Measurements from ENCODE around the gene TMEM183A. TPM values are rescaled to one million over a fixed set of nuclear protein-coding genes. Genes with fewer than 3 reads are reported as not detected.

TMEM183A gene
- total and polyA plus RNA-seq, 10 of the 15 experiments (the other 5 are each of a cell fraction or from before 2014, with no cell fraction given): 12.3 to 103 (median 66.3) TPM

DNA sequence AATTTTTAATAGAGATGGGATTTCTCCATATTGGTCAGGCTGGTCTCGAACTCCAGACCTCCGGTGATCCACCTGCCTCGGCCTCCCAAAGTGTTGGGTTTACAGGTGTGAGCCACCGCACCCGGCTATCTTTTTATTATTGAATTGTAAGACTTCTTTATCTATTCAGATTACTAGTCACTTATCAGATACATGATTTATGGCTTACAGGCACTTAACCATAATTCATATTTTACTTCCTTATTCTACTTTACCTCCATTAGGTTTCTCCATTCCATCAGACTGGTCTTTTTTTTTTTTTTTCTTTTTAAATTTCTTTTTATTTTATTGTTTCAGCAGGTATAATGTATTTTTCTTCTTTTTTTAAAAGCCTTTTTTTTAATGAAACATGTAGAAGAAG is 4.4 kb downstream of the TMEM183A start:
- no peak overlapping the region for H3K4me3 ChIP-seq
- peaks cover 33% of the 10 kb centered on the region for H3K79me2 ChIP-seq (ENCODE audit: control insufficient read depth, insufficient read depth, low read length)
- 95% methylated on average over 5 of the region's 5 CpGs for WGBS (ENCODE audit: insufficient coverage, insufficient replicate concordance, low lambda C conversion rate, missing lambda C conversion rate)
- ChIA-PET RAD21 (ENCODE audit: unreplicated experiment) (no interaction called here), POLR2A (interaction anchor here (0.6 kb wide), 1 partner anchor 9 kb away, joined by 3 read pairs; no protein-coding TSS in a partner anchor), CTCF (no interaction called here), SMC1A (ENCODE audit: uncharacterized antibody, unreplicated experiment) (no interaction called here)
- no peak overlapping the region for H3K4me2 ChIP-seq (ENCODE audit: control insufficient read depth, insufficient read depth)
- H3K9me3 ChIP-seq (replicated peaks; ENCODE audit: control insufficient read depth, insufficient read depth, low read length): no peaks in the 10 kb centered on the region
- no peak for ATAC-seq
- DNase-seq (ENCODE audit: low read depth, low spot score): no peak
- no peak overlapping the region for H3K9ac ChIP-seq (ENCODE audit: control insufficient read depth, insufficient read depth, low read length)
- intact Hi-C loops (cut with micrococcal nuclease; ENCODE audit: unreplicated experiment): no loop called here
- FAIRE-seq: no peak
- H3K36me3 ChIP-seq (ENCODE audit: control insufficient read depth in 2 of 2, insufficient read depth in 2 of 2, low read length in 1 of 2): peaks cover 4 to 29% of the 10 kb centered on the region in 2 experiments; a peak in 3 of 4 replicates
- no TSS peak for BruUV-seq (replicated peaks)
- no peak overlapping the region for H2AFZ ChIP-seq (ENCODE audit: control insufficient read depth, low read depth, low read length)
- H3K27me3 ChIP-seq (replicated peaks in 1 of 2; ENCODE audit: control insufficient read depth in 2 of 2, insufficient read depth in 2 of 2, low read length in 1 of 2): no peaks in the 10 kb centered on the region
- H3K4me1 ChIP-seq (ENCODE audit: control insufficient read depth, insufficient read depth, low read length): no peaks in the 10 kb centered on the region
- no peak for TF ChIP-seq NFYA (IDR thresholded peaks at IDR 0.05; ENCODE audit: borderline replicate concordance, low read depth, low read length)
- no peak for TF ChIP-seq ZNF384 (IDR thresholded peaks at IDR 0.05; ENCODE audit: borderline replicate concordance, low read depth, low read length)
- no peak for TF ChIP-seq CHD2 (IDR thresholded peaks at IDR 0.05; ENCODE audit: borderline replicate concordance, low read depth, low read length)
- no peaks in the 10 kb centered on the region for H4K20me1 ChIP-seq (ENCODE audit: control insufficient read depth, insufficient read depth)
- in situ Hi-C loops (cut with MboI): no loop called here
- no peak overlapping the region for H3K27ac ChIP-seq (ENCODE audit: control insufficient read depth, insufficient read depth)

DNA sequence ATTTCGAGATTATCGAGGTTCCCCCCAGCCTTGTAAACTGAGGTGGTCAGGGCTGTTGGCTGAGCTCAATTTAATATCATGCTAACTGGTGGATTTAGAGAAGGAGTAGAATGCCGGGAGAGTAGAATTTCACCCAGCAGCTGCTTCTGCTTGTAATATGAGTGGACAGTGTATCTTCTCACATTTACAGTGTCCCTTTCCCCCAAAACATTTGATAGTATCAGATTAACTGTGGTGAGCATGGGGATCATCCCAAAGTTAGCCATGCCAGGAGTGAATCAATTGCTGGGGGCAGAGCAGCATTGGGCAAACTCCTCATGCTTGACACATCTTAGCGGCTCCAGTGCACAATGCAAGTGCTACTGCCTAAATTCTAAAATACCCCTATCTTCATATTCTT is 9.9 kb downstream of the TMEM183A start:
- intact Hi-C loops (cut with micrococcal nuclease; ENCODE audit: unreplicated experiment) (no loop called here), in situ Hi-C loops (cut with MboI) (no loop called here)
- no peak overlapping the region for H3K9ac ChIP-seq (ENCODE audit: control insufficient read depth, insufficient read depth, low read length)
- BruUV-seq (replicated peaks): no TSS peak
- no peak overlapping the region for H3K4me2 ChIP-seq (ENCODE audit: control insufficient read depth, insufficient read depth)
- H3K4me1 ChIP-seq (ENCODE audit: control insufficient read depth, insufficient read depth, low read length): no peaks in the 10 kb centered on the region
- no peak for FAIRE-seq
- DNase-seq (ENCODE audit: low read depth, low spot score): no peak
- POLR2A ChIA-PET: no interaction called here
- ATAC-seq: no peak
- WGBS (ENCODE audit: insufficient coverage, insufficient replicate concordance, low lambda C conversion rate, missing lambda C conversion rate): 98% methylated on average over 4 of the region's 4 CpGs
- no peak overlapping the region for H3K27ac ChIP-seq (ENCODE audit: control insufficient read depth, insufficient read depth)
- no peaks in the 10 kb centered on the region for H4K20me1 ChIP-seq (ENCODE audit: control insufficient read depth, insufficient read depth)
- peaks cover 4% of the 10 kb centered on the region for H3K79me2 ChIP-seq (ENCODE audit: control insufficient read depth, insufficient read depth, low read length)
- no peak overlapping the region for H2AFZ ChIP-seq (ENCODE audit: control insufficient read depth, low read depth, low read length)
- peaks cover 17 to 55% of the 10 kb centered on the region in 2 experiments for H3K36me3 ChIP-seq (ENCODE audit: control insufficient read depth in 2 of 2, insufficient read depth in 2 of 2, low read length in 1 of 2)
- RAD21 ChIA-PET (ENCODE audit: unreplicated experiment): no interaction called here
- SMC1A ChIA-PET (ENCODE audit: uncharacterized antibody, unreplicated experiment): interaction anchor here (0.9 kb wide), 1 partner anchor 10 kb away, joined by 3 read pairs; the partner anchor contains the start of gene TMEM183A
- no peaks in the 10 kb centered on the region for H3K27me3 ChIP-seq (replicated peaks in 1 of 2; ENCODE audit: control insufficient read depth in 2 of 2, insufficient read depth in 2 of 2, low read length in 1 of 2)
- H3K4me3 ChIP-seq: no peak overlapping the region
- CTCF ChIA-PET: interaction anchor here (1.3 to 1.6 kb wide), 2 partner anchors 156 to 198 kb away, joined by 3 read pairs; no protein-coding TSS in a partner anchor
- no peaks in the 10 kb centered on the region for H3K9me3 ChIP-seq (replicated peaks; ENCODE audit: control insufficient read depth, insufficient read depth, low read length)
- TF ChIP-seq SIX5 (IDR thresholded peaks at IDR 0.05; ENCODE audit: low read depth, low read length, severe bottlenecking) (no peak), RUNX3 (IDR thresholded peaks at IDR 0.05; ENCODE audit: low read length) (no peak), BCL11A (IDR thresholded peaks at IDR 0.05; ENCODE audit: low read depth, low read length) (no peak), NRF1 (conservative IDR thresholded peaks at IDR 0.05; ENCODE audit: low read depth, low read length) (no peak), BRCA1 (IDR thresholded peaks at IDR 0.05; ENCODE audit: low read depth, low read length) (no peak), SRF (IDR thresholded peaks at IDR 0.05; ENCODE audit: low read depth in 2 of 2, low read length in 2 of 2) (no peak), CBX3 (IDR thresholded peaks at IDR 0.05; ENCODE audit: borderline replicate concordance, low read depth) (no peak), RELA (IDR thresholded peaks at IDR 0.05; ENCODE audit: borderline replicate concordance, partially characterized antibody) (no peak), NFYB (IDR thresholded peaks at IDR 0.05; ENCODE audit: insufficient read depth, low read depth, low read length) (no peak), SREBF2 (IDR thresholded peaks at IDR 0.05; ENCODE audit: low read length) (no peak), FOS (IDR thresholded peaks at IDR 0.05; ENCODE audit: borderline replicate concordance, extremely low read depth, insufficient read length) (no peak), STAT3 (IDR thresholded peaks at IDR 0.05; ENCODE audit: low read depth, low read length) (no peak)
- TF ChIP-seq, protein P1, sequence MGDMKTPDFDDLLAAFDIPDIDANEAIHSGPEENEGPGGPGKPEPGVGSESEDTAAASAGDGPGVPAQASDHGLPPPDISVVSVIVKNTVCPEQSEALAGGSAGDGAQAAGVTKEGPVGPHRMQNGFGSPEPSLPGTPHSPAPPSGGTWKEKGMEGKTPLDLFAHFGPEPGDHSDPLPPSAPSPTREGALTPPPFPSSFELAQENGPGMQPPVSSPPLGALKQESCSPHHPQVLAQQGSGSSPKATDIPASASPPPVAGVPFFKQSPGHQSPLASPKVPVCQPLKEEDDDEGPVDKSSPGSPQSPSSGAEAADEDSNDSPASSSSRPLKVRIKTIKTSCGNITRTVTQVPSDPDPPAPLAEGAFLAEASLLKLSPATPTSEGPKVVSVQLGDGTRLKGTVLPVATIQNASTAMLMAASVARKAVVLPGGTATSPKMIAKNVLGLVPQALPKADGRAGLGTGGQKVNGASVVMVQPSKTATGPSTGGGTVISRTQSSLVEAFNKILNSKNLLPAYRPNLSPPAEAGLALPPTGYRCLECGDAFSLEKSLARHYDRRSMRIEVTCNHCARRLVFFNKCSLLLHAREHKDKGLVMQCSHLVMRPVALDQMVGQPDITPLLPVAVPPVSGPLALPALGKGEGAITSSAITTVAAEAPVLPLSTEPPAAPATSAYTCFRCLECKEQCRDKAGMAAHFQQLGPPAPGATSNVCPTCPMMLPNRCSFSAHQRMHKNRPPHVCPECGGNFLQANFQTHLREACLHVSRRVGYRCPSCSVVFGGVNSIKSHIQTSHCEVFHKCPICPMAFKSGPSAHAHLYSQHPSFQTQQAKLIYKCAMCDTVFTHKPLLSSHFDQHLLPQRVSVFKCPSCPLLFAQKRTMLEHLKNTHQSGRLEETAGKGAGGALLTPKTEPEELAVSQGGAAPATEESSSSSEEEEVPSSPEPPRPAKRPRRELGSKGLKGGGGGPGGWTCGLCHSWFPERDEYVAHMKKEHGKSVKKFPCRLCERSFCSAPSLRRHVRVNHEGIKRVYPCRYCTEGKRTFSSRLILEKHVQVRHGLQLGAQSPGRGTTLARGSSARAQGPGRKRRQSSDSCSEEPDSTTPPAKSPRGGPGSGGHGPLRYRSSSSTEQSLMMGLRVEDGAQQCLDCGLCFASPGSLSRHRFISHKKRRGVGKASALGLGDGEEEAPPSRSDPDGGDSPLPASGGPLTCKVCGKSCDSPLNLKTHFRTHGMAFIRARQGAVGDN (IDR thresholded peaks at IDR 0.05): no peak

Data from GM12878 (cell line).